Stimulated activated CD8-positive, alpha-beta memory T cell treated with anti-CD3 and anti-CD28 coated beads, Interleukin-7, amount 100 ng/mL, for 1 hour (primary cell): ENCODE measurements around the gene FRMD1.

Source experiments
- DNase-seq, 2 donors: peaks; one replicate each; pipeline ENCODE4 v3.0.0-alpha.2; 2020; ENCODE audit warnings: low read depth in 2 of 2

FRMD1 gene

GRCh38 chr6:168078943-168079405 lies at the start of gene FRMD1:
Gene FRMD1 (minus strand): TSS chr6:168079212. CDS start chr6:168079094, 118 bp downstream.
- no peak for DNase-seq

DNA sequence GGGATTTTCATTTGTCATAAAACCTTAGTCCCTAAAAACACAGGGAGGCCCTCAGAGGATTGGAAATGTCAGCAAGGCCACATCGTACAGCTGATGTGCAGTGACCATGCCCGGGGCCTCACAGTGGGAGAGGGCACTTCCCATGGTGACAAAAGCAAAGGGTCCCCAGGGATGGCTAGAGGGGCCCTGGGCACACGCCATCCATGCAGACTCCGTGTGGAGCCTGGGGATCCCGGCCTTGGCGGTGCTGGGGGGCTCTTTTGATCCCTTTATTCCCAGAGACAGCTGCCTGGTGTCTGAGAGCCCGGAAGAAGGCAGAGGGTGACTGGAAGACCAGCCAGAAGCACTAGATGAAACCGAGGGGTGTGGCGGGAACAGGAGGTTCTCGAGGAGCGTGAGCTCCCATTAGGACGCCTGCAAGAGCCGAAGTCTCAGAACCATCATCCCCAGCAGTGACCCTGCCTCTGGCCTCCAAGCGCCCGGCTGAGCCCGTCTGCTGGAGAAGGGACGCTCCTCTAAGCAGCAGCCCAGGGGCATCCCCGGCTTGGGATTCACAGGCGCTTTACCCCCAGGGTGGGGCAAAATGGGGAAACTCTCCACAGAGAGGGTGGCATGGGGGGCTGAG lies 49.1 kb upstream of the FRMD1 start:
- DNase-seq = no peak

DNA sequence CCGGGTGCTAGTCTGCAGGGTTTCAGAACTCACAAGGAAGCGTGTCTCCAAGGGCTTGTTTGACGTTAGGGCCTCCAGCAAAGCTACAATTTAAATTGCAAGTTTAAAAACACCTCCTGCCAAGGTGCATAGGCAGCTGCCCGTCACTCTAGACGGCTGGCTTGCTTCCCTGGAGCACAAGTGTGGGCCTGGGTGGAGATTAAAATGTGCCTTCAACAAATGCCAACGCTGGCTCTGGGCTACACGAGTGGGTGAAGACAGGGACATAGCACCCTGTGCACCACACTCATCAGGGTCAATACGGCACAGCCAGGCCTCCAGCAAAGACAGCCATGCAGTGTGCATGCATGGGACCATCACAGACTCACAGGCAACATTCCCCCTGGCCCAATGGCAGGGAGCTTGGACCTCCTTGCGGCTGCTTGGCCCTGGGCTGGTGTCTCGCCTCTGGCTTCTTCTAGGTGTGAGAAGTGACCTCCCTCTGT lies 48.4 kb upstream of the FRMD1 start:
- no peak for DNase-seq

GRCh38 chr6:168126566-168127383 lies 47.8 kb upstream of the FRMD1 start:
- no peak for DNase-seq

- DNase-seq = no peak
Observed at GRCh38 chr6:168125429-168126001, 46.5 kb upstream of the FRMD1 start.

DNA sequence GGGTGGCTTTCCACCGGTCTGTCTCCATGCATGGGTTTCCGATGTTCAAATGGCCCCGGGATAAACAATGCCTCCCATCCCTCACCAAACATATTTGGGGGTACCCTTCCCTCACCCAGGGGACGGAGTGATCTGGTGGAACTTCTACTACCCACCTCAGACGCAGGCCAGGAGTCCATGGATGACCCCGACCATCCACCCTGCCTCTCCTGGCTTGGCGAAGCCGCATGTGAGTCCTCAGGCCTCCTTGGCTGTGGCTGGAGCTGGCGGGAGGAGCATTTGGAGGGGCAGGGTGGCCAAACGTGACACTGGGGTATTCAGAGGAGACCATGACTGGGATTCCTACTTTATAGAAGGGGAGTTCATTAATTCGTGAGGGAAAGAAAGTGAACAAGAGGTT lies 45.9 kb upstream of the FRMD1 start:
- DNase-seq = no peak

- DNase-seq = no peak
Observed at GRCh38 chr6:168124158-168124557, 45.1 kb upstream of the FRMD1 start.

DNA sequence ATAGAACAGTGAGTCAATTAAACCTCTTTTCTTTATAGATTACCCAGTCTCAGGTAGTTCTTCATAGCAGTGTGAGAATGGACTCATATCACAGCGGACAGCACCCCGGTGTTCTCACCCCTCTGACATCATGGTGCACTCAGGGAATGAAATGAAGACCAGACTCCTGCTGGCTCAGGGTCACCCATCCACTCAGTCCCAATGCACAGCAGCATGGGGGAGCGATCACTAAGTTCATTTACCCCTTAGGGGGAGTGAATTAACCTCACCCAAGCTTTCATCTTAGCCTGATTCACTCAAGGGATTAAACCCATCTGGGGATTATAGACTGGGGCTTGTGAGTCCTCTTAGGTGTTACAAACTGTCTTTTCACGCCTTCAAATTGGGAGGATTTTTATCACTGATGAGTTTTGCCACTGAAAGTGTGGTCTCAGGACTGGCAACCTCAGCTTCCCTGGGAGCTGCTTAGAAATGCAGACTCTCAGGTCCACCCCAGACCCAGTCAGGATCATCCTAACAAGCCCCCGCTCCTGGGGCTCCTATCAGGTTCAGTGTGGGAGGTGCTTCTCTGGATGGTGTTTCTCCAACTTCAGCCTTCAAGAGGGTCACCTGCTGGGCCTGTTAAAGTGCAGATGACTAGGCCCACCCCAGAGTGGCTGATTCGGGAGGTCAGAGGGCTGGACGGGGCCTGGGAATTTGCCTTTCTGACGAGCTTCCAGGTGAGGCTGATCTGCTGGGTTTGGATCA lies 44.3 kb upstream of the FRMD1 start:
- DNase-seq = no peak

GRCh38 chr6:168122521-168122920 lies 43.5 kb upstream of the FRMD1 start:
- DNase-seq = no peak

DNA sequence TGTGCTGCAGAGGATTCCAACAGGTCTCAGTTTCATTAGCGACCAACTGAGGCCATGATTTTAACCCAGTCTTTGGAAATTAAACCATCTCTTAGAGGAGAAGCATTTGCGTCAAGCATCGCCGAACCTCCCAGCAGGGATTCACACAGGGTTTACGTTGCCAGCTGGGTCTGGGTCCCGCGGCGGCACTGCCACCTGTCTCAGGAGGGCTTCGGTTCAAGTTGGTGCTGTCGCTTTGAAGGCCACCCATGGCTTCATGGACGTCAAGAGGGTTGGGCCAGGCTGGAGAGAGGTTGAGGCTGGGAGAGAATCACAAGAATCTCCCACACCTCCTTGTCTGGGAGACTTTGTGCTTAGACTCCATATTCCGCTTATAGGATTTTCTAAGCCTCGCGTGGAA lies 43.0 kb upstream of the FRMD1 start:
- no peak for DNase-seq

DNA sequence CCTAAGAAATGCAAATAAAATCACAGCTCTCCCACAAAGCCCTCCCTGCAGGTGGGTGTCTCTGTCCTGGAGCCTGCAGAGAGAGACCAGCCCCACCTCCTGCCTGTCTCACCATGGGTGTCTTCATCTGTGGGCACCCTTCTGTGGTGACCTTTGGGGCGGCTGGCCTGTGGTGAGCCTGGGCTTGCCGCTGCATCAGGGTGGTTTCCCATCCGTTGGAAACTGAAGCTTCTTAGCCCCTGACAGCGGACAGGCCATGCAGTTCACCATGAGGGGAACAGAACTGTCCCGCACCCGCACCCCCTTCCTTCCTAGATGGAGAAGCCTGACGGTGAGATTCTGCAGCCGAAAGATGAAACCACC lies 42.3 kb upstream of the FRMD1 start:
- DNase-seq = no peak

DNA sequence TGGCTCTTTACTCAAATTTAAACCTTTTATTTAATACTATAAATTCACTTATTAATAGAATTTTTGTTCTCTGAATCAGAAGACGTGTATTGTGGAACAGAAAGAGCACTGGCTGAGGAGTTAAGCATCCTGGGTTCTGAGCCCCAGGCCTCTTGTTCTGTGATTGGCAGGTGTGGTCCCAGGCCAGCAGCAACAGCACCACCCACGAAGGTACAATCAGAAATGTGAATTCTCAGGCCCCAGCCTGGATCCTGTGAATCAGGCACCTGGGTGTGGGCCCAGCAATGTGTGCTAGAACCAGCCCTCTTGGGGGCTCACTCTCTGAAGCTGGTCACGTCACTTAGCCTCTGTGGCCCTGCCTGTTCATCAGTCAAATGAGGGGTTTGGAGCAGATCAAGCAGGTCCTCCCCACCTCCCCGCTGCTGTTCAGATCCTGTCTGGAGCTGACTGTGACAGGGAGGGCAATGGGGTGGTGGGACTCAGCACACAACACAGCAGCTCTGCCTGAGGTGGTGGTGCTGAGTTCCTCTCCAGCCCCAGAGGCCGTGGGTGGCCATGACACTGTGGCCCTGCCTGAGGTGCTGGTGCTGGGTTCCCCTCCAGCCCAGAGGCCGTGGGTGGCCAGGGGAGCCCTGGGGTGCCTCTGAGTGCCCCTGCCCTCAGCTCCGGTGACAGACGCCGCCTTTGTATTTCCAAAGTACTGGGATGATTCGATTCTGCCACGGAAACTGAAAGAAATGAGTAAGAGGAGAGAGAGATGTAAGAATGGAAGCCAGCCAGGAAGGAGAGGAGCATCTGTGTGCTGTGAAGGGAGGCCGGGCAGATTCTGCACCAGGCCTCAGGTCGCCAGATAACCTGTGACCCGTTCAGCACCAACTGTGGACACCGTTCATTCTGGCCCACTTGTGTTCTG lies 41.6 kb upstream of the FRMD1 start:
- no peak for DNase-seq

DNA sequence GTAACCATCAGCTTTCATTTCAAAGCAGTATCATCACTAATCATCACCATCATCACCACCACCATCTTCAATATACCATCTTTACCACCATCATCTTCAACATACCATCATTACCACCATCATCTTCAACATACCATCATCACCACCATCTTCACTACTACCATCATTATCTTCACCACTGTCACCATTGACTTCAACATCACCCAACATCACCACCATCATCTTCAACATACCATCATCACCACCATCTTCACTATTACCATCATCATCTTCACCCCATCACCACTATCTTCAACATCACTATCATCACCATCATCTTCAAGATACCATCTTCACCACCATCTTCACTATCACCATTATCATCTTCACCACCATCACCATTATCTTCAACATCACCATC lies 40.5 kb upstream of the FRMD1 start:
- no peak for DNase-seq

- DNase-seq = no peak
Observed at GRCh38 chr6:168118935-168119334, 39.9 kb upstream of the FRMD1 start.

DNA sequence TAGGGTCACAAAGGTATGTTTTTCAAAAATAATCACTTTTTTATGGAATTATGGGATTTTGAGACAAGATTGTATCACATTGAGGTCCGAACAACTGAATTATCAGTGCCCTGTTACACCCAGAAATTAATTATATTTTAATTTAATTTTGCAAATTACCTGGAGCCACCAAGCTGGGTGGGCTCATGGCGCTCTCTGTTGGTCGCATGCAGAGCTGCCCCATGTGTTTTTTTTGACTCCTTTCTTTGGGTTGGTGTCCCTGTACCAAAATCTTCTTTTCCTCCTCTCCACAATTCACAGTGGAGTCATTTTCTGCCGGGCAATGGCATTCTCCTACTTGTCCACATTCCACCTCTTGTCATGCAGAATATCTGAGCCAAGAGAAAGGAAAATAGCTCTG lies 38.9 kb upstream of the FRMD1 start:
- no peak for DNase-seq

GRCh38 chr6:168116975-168117899 lies 38.2 kb upstream of the FRMD1 start:
- DNase-seq = no peak

GRCh38 chr6:168116438-168116974 lies 37.5 kb upstream of the FRMD1 start:
- no peak for DNase-seq

- DNase-seq = no peak
Observed at GRCh38 chr6:168115748-168116437, 36.9 kb upstream of the FRMD1 start.

DNA sequence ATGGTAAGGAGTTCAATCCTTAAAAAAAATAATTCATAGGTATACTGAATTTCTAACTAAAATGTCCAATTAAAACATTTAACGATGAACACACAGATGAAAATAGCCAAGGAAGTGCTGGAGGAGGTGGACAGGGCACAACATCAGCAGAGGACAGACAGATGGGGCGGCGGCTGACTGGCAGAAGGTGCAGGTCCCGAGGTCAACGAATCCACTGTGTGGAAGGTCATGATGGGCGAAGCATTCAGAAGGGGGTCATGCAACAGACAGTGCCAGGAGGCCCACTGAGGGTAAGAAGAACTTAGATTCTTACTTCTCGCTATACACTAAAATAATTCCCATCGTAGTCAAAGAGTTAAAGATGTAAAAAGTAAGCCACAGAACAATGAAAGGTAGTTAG lies 34.2 kb upstream of the FRMD1 start:
- DNase-seq = no peak
